ENCODE data around the gene PFKFB2.

The PFKFB2 gene

GRCh38 chr1:207077470-207078377 lies 24.6 kb downstream of the PFKFB2 start:
- TF ChIP-seq, protein P1, sequence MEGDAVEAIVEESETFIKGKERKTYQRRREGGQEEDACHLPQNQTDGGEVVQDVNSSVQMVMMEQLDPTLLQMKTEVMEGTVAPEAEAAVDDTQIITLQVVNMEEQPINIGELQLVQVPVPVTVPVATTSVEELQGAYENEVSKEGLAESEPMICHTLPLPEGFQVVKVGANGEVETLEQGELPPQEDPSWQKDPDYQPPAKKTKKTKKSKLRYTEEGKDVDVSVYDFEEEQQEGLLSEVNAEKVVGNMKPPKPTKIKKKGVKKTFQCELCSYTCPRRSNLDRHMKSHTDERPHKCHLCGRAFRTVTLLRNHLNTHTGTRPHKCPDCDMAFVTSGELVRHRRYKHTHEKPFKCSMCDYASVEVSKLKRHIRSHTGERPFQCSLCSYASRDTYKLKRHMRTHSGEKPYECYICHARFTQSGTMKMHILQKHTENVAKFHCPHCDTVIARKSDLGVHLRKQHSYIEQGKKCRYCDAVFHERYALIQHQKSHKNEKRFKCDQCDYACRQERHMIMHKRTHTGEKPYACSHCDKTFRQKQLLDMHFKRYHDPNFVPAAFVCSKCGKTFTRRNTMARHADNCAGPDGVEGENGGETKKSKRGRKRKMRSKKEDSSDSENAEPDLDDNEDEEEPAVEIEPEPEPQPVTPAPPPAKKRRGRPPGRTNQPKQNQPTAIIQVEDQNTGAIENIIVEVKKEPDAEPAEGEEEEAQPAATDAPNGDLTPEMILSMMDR (IDR thresholded peaks at IDR 0.05; ENCODE audit: low read depth, low read length, missing control alignments): peak; percentile 82
- peak; percentile 64 for DNase-seq (ENCODE audit: extremely low read depth, low read depth)
- H3K4me3 ChIP-seq (replicated peaks; ENCODE audit: low read depth, low read length): no peak overlapping the region

GRCh38 chr1:207078578-207079132 lies 25.6 kb downstream of the PFKFB2 start:
- TF ChIP-seq, protein P1 (IDR thresholded peaks at IDR 0.05; ENCODE audit: low read depth, low read length, missing control alignments): no peak
- H3K4me3 ChIP-seq (replicated peaks; ENCODE audit: low read depth, low read length): no peak overlapping the region
- DNase-seq (ENCODE audit: extremely low read depth, low read depth): no peak

DNA sequence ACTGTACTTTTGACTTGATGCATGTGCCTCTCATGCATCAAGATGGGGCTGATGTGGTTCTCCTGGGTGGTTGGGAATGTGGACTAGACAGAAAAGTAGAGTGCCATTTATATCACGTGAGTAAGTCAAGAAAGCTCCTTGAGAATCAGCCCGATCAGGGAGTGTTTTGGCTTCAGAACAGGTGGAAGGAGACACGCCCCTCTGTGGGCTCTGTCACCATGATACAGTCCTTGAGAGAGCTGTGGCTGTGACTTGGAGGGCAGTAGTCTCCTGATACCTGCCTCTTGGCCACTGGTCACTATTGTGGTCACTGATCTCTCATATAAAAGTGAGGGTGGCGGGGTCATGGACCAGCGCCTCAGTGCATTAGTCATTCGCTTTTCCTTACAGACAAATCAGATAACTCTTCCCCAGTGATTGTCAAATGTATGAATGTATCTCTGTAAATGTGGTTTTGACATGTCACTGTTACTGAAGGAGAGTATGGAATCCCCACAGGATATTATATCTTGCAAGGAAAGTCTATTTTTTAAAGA lies 26.7 kb downstream of the PFKFB2 start:
- no peak overlapping the region for H3K4me3 ChIP-seq (replicated peaks; ENCODE audit: low read depth, low read length)
- TF ChIP-seq, protein P1 (IDR thresholded peaks at IDR 0.05; ENCODE audit: low read depth, low read length, missing control alignments): no peak
- no peak for DNase-seq (ENCODE audit: extremely low read depth, low read depth)

DNA sequence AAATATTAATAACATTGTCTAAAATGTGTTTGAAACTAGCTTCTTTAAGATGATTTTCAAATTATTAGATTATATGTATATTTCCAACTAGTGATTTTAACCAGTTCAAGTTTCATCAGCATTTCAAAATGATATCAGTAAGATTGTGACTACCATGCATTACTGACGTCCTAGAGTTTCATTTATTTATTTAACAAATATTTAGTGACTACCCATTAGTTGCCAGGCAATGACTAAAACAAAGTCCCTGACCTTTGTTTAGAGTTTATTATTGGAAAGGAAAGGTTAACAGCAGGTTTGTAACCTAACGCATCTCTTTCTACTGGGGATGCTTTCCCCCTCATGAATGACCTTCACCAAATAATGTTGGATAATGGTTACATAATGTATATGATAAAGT lies 28.0 kb downstream of the PFKFB2 start:
- DNase-seq (ENCODE audit: extremely low read depth, low read depth): no peak
- no peak overlapping the region for H3K4me3 ChIP-seq (replicated peaks; ENCODE audit: low read depth, low read length)
- TF ChIP-seq, protein P1 (IDR thresholded peaks at IDR 0.05; ENCODE audit: low read depth, low read length, missing control alignments): no peak

DNA sequence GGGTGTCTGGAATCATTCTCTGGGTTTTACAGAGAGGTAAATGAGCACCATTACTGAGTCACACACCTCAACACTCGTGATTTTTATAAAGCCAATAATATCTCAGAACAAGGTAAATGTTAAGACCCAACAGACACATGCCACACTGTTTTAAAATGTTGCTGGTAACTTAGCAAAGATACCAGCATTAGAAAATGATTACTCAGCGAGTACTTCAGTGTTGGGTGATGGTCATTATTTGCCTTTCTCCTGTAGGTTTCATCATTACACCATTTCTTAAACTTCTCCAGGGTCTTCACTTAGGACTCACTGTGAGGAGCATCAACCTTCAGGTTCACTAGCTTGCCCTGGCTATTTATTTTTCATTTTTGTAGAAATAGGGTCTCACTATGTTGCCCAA lies 28.7 kb downstream of the PFKFB2 start:
- H3K4me3 ChIP-seq (replicated peaks; ENCODE audit: low read depth, low read length): no peak overlapping the region
- DNase-seq (ENCODE audit: extremely low read depth, low read depth): no peak
- TF ChIP-seq, protein P1 (IDR thresholded peaks at IDR 0.05; ENCODE audit: low read depth, low read length, missing control alignments): no peak

DNA sequence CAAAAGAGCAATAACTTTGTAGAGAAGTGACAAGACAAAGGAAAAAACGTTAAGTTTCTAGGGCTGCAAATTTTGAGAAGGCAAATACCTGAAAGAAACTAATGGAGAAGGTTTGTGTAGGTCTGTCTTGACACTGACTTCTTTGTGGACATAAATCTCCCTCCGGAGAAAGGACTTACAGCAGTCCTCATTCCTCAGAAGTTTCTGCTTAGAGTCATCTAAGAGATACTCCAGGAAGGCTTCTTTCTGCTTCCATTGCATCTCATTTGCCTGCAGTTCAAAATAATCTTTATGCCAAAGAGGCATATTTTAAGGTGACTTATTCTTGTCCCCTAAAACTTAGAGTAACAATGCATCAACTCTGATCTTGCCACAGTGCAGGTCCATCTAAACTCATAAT lies 31.2 kb downstream of the PFKFB2 start:
- TF ChIP-seq, protein P1 (IDR thresholded peaks at IDR 0.05; ENCODE audit: low read depth, low read length, missing control alignments): no peak
- no peak for DNase-seq (ENCODE audit: extremely low read depth, low read depth)
- no peak overlapping the region for H3K4me3 ChIP-seq (replicated peaks; ENCODE audit: low read depth, low read length)

All from HFF-Myc (cell line).